Mesenchymal stem cell (in vitro differentiated cells and primary cell): ENCODE results near the gene RNF167.
"Not testable (repeated sequence)": the region's sequence is repeated elsewhere in the genome, so short reads cannot be mapped to it uniquely, and the experiment has no call there.

ENCODE experiments used
- DNase-seq: peaks from one replicate; pipeline ENCODE4 v3.0.0-alpha.2; 2013
- H2AFZ ChIP-seq: one replicate; pipeline ENCODE4 v1.6.1; 2013; ENCODE audit warnings: low read depth, mild to moderate bottlenecking, control low read depth, inconsistent platforms, low read length, moderate library complexity
- H2AK5ac ChIP-seq: 2 replicates; pipeline ENCODE4 v1.6.1; 2013; ENCODE audit warnings: low read length, moderate library complexity, mild to moderate bottlenecking, inconsistent platforms; ENCODE audit not compliant: severe bottlenecking
- H2BK120ac ChIP-seq: one replicate; pipeline ENCODE4 v1.6.1; 2013; ENCODE audit warnings: low read depth, mild to moderate bottlenecking, inconsistent platforms, low read length, moderate library complexity
- H2BK12ac ChIP-seq, 2 experiments: one replicate each; pipeline ENCODE4 v1.6.1; 2013; ENCODE audit warnings: inconsistent platforms in 2 of 2, low read length in 2 of 2, mild to moderate bottlenecking in 2 of 2, moderate library complexity in 2 of 2, control low read depth in 1 of 2
- H2BK15ac ChIP-seq: one replicate; pipeline ENCODE4 v1.6.1; 2013; ENCODE audit warnings: mild to moderate bottlenecking, low read depth, inconsistent platforms; ENCODE audit not compliant: poor library complexity, severe bottlenecking
- H2BK5ac ChIP-seq: 2 replicates; pipeline ENCODE4 v1.6.1; 2013; ENCODE audit warnings: low read depth, mild to moderate bottlenecking, low read length, control low read depth, inconsistent platforms; ENCODE audit not compliant: poor library complexity, severe bottlenecking
- H3K14ac ChIP-seq, 2 experiments: one replicate each; pipeline ENCODE4 v1.6.1; 2013; ENCODE audit warnings: inconsistent platforms in 2 of 2, low read length in 2 of 2, control low read depth in 1 of 2, mild to moderate bottlenecking in 1 of 2, moderate library complexity in 1 of 2
- H3K18ac ChIP-seq, 2 experiments: one replicate each; pipeline ENCODE4 v1.6.1; 2013; ENCODE audit warnings: inconsistent platforms in 2 of 2, low read length in 2 of 2, control low read depth in 1 of 2, low read depth in 1 of 2, mild to moderate bottlenecking in 1 of 2
- H3K23ac ChIP-seq, 2 experiments: one replicate each; pipeline ENCODE4 v1.6.1; 2013; ENCODE audit warnings: inconsistent platforms in 2 of 2, low read length in 2 of 2, mild to moderate bottlenecking in 2 of 2, moderate library complexity in 2 of 2, control low read depth in 1 of 2
- H3K27ac ChIP-seq: 2 replicates; pipeline ENCODE4 v1.5.1; 2013; ENCODE audit warnings: mild to moderate bottlenecking, moderate library complexity, low read length, control low read depth, inconsistent platforms; ENCODE audit not compliant: poor library complexity, severe bottlenecking
- H3K27me3 ChIP-seq, 2 experiments: 2 replicates each; pipeline versions ENCODE4 v1.6.1 to v1.7.0; 2013; ENCODE audit warnings: low read length in 2 of 2, mild to moderate bottlenecking in 2 of 2, moderate library complexity in 2 of 2, control low read depth in 1 of 2, inconsistent platforms in 1 of 2; ENCODE audit not compliant: control insufficient read depth in 1 of 2, insufficient read depth in 1 of 2
- H3K36me3 ChIP-seq, 2 experiments: 2 replicates each; pipeline versions ENCODE4 v1.6.1 to v1.7.0; 2013; ENCODE audit warnings: low read length in 2 of 2, control low read depth in 1 of 2, inconsistent platforms in 1 of 2, low read depth in 1 of 2, mild to moderate bottlenecking in 1 of 2; ENCODE audit not compliant: insufficient read depth in 2 of 2, control insufficient read depth in 1 of 2
- H3K4ac ChIP-seq, 2 experiments: one replicate each; pipeline ENCODE4 v1.6.1; 2013; ENCODE audit warnings: inconsistent platforms in 2 of 2, low read length in 2 of 2, mild to moderate bottlenecking in 2 of 2, moderate library complexity in 2 of 2, control low read depth in 1 of 2, low read depth in 1 of 2
- H3K4me1 ChIP-seq: 2 replicates; pipeline ENCODE4 v1.6.1; 2013; ENCODE audit warnings: low read depth, low read length, control low read depth; ENCODE audit not compliant: control insufficient read depth, insufficient read depth
- H3K4me2 ChIP-seq: 2 replicates; pipeline ENCODE4 v1.6.1; 2013; ENCODE audit warnings: low read length, mild to moderate bottlenecking, inconsistent platforms; ENCODE audit not compliant: poor library complexity, severe bottlenecking
- H3K4me3 ChIP-seq, 2 experiments: 2 replicates each; pipeline versions ENCODE4 v1.5.1 to v1.7.0; 2013; ENCODE audit warnings: low read length in 2 of 2, mild to moderate bottlenecking in 2 of 2, control low read depth in 1 of 2, low read depth in 1 of 2; ENCODE audit not compliant: insufficient read depth in 1 of 2
- H3K79me1 ChIP-seq: replicated peaks from 2 replicates; pipeline ENCODE4 v1.6.1; 2013; ENCODE audit warnings: mild to moderate bottlenecking, control low read depth, low read length, inconsistent platforms; ENCODE audit not compliant: poor library complexity, severe bottlenecking
- H3K9ac ChIP-seq: 2 replicates; pipeline ENCODE4 v1.7.0; 2013; ENCODE audit warnings: mild to moderate bottlenecking, low read length, moderate library complexity
- H3K9me3 ChIP-seq: 2 replicates; pipeline ENCODE4 v1.7.0; 2013; ENCODE audit warnings: mild to moderate bottlenecking, low read length; ENCODE audit not compliant: control insufficient read depth
- H4K8ac ChIP-seq: one replicate; pipeline ENCODE4 v1.6.1; 2013; ENCODE audit warnings: inconsistent platforms, mild to moderate bottlenecking, low read length, moderate library complexity
- H4K91ac ChIP-seq: one replicate; pipeline ENCODE4 v1.6.1; 2013; ENCODE audit warnings: mild to moderate bottlenecking, low read length, inconsistent platforms
- WGBS: methylation state at CpG from one replicate; pipeline ENCODE4 v1.1.7; 2013; ENCODE audit warnings: mixed read lengths; 5-methylcytosine and 5-hydroxymethylcytosine counted together

RNF167 gene

GRCh38 chr17:4906642-4907041 lies 33.4 kb upstream of the RNF167 start:
- not testable (repeated sequence) for H3K27ac ChIP-seq, H3K23ac ChIP-seq, H2AFZ ChIP-seq, H3K79me1 ChIP-seq, H3K18ac ChIP-seq, H2BK120ac ChIP-seq, H3K4me3 ChIP-seq, H2BK12ac ChIP-seq, H3K4me2 ChIP-seq, H2AK5ac ChIP-seq, H2BK15ac ChIP-seq, H2BK5ac ChIP-seq, H3K9me3 ChIP-seq, H4K91ac ChIP-seq, H4K8ac ChIP-seq, H3K9ac ChIP-seq, H3K36me3 ChIP-seq, H3K4ac ChIP-seq, DNase-seq, H3K14ac ChIP-seq
- peaks cover 3 to 29% of the 10 kb centered on the region in 2 experiments for H3K27me3 ChIP-seq
- peaks cover 14% of the 10 kb centered on the region for H3K4me1 ChIP-seq

- H3K18ac ChIP-seq = peak overlapping the region; percentile 1 to 79
- peak overlapping the region in 1 of 2 experiments; percentile 40 for H3K4ac ChIP-seq
- no peak overlapping the region for H3K23ac ChIP-seq
- no peaks in the 10 kb centered on the region for H3K9me3 ChIP-seq
- H2AK5ac ChIP-seq = no peak overlapping the region
- no peaks in the 10 kb centered on the region for H3K36me3 ChIP-seq
- H3K4me1 ChIP-seq = peaks cover 14% of the 10 kb centered on the region
- peak overlapping the region; percentile 74 for H3K9ac ChIP-seq
- H2BK120ac ChIP-seq = no peak overlapping the region
- no peak overlapping the region for H3K14ac ChIP-seq
- no peaks in the 10 kb centered on the region for H3K79me1 ChIP-seq
- H2BK15ac ChIP-seq = no peak overlapping the region
- H2BK12ac ChIP-seq = peak overlapping the region; percentile 29 to 38
- peak overlapping the region; percentile 9 for H4K8ac ChIP-seq
- peak overlapping the region; percentile 34 for H2AFZ ChIP-seq
- H2BK5ac ChIP-seq = no peak overlapping the region
- peaks cover 3 to 16% of the 10 kb centered on the region in 2 experiments for H3K27me3 ChIP-seq
- WGBS = 40% methylated on average over 10 of the region's 10 CpGs
- no peak overlapping the region for H3K4me2 ChIP-seq
- H3K27ac ChIP-seq = peak overlapping the region; percentile 3
- peak overlapping the region; percentile 2 for H4K91ac ChIP-seq
- DNase-seq = peak; percentile 39
- H3K4me3 ChIP-seq = no peak overlapping the region
These were observed 31.8 kb upstream of the RNF167 start for GRCh38 chr17:4908301-4908700.

- Histone ChIP-seq H4K8ac (peak overlapping the region; percentile 9), H3K4me3 (peak overlapping the region in 1 of 2 experiments; percentile 23), H2AK5ac (no peak overlapping the region), H3K4me1 (peaks cover 14% of the 10 kb centered on the region), H3K23ac (no peak overlapping the region), H3K4me2 (no peak overlapping the region), H4K91ac (peak overlapping the region; percentile 2), H3K27ac (peak overlapping the region; percentile 3), H3K36me3 (no peaks in the 10 kb centered on the region), H2AFZ (peak overlapping the region; percentile 55), H3K9ac (peak overlapping the region; percentile 74), H2BK12ac (peak overlapping the region; percentile 18 to 58), H3K9me3 (no peaks in the 10 kb centered on the region), H3K18ac (peak overlapping the region; percentile 1 to 44), H2BK120ac (no peak overlapping the region), H3K27me3 (peaks cover 3 to 15% of the 10 kb centered on the region in 2 experiments), H3K4ac (no peak overlapping the region), H2BK15ac (no peak overlapping the region), H3K14ac (peak overlapping the region in 1 of 2 experiments; percentile 93), H3K79me1 (no peaks in the 10 kb centered on the region), H2BK5ac (no peak overlapping the region)
- WGBS = 26% methylated on average over 18 of the region's 20 CpGs
- DNase-seq = peak; percentile 95
These were observed 31.2 kb upstream of the RNF167 start for GRCh38 chr17:4908711-4909496.

GRCh38 chr17:4913994-4914393 lies 26.1 kb upstream of the RNF167 start:
- H3K27ac ChIP-seq = no peak overlapping the region

More at GRCh38 chr17:4913994-4914393, 26.1 kb upstream of the RNF167 start:
- H2BK5ac ChIP-seq = no peak overlapping the region
- no peaks in the 10 kb centered on the region for H3K27me3 ChIP-seq
- no peak overlapping the region for H3K4ac ChIP-seq
- H3K79me1 ChIP-seq = no peaks in the 10 kb centered on the region
- no peak overlapping the region for H3K23ac ChIP-seq
- H3K4me2 ChIP-seq = no peak overlapping the region
- WGBS = no CpG with 5 or more reads among the region's 1 CpG
- H3K4me3 ChIP-seq = no peak overlapping the region
- no peak overlapping the region for H4K8ac ChIP-seq
- no peak overlapping the region for H2AFZ ChIP-seq
- peaks cover 7% of the 10 kb centered on the region for H3K4me1 ChIP-seq
- no peak overlapping the region for H2BK120ac ChIP-seq
- H3K18ac ChIP-seq = no peak overlapping the region
- no peak overlapping the region for H2BK15ac ChIP-seq
- H4K91ac ChIP-seq = no peak overlapping the region
- no peak for DNase-seq
- no peak overlapping the region for H3K14ac ChIP-seq
- no peaks in the 10 kb centered on the region for H3K36me3 ChIP-seq
- no peak overlapping the region for H2BK12ac ChIP-seq
- H3K9me3 ChIP-seq = no peaks in the 10 kb centered on the region
- H3K9ac ChIP-seq = no peak overlapping the region
- no peak overlapping the region for H2AK5ac ChIP-seq
